Adrenal gland (tissue), 12 donors: ENCODE data around the gene CHD2. TPM values are rescaled to one million over a fixed set of nuclear protein-coding genes. Genes with fewer than 3 reads are reported as not detected.

Experiments
- DNase-seq, 7 donors: peaks; one replicate each; pipeline ENCODE4 v3.0.0-alpha.2; 2019 to 2020
- H3K27ac ChIP-seq, 5 donors: fragments of 200-600 bp; sonication (generic) in 4 of 5; 1 replicate in 3 of 5; 2 replicates in 2 of 5; pipeline versions ENCODE4 v1.5.1 to v1.8.0; 2016 to 2020; ENCODE audit warnings: mild to moderate bottlenecking in 1 of 5
- H3K27me3 ChIP-seq: fragments of 200-600 bp; 2 replicates; pipeline ENCODE4 v1.8.0; 2021
- H3K36me3 ChIP-seq, 2 donors: fragments of 200-600 bp; replicated peaks in 1 of 2; 1 replicate in 1 of 2; 2 replicates in 1 of 2; pipeline versions ENCODE4 v1.5.1 to v1.8.0; 2018 to 2022
- H3K4me1 ChIP-seq, 2 donors: fragments of 200-600 bp; replicated peaks in 1 of 2; 1 replicate in 1 of 2; 2 replicates in 1 of 2; pipeline versions ENCODE4 v1.5.1 to v1.8.0; 2018 to 2021
- H3K4me3 ChIP-seq, 4 donors: fragments of 200-600 bp; sonication (generic) in 3 of 4; one replicate each; pipeline ENCODE4 v1.5.1; 2016 to 2018
- H3K9me3 ChIP-seq, 3 donors: fragments of 200-600 bp; sonication (generic) in 1 of 3; replicated peaks in 1 of 3; 1 replicate in 2 of 3; 2 replicates in 1 of 3; pipeline versions ENCODE4 v1.5.1 to v1.8.0; 2016 to 2021
- POLR2A ChIP-seq, 2 donors: fragments of 450-650 bp; IDR thresholded peaks; one replicate each; pipeline ENCODE4 v1.6.1; 2017; ENCODE audit warnings: antibody characterized with exemption in 2 of 2, mild to moderate bottlenecking in 2 of 2, moderate library complexity in 1 of 2
- WGBS, 4 donors: extraction: QIAGEN DNeasy Blood & Tissue Kit in 2 of 4; methylation state at CpG; one replicate each; pipeline versions ENCODE4 v1.1.5 to v1.1.7; 2013 to 2017; 5-methylcytosine and 5-hydroxymethylcytosine counted together
- intact Hi-C, 2 donors: fragments of 100-400 bp; cut with DNase I; formaldehyde crosslinking; loops; one replicate each; pipeline versions ENCODE4 v1.14.1 to v1.15.0; 2022 to 2023
- polyA plus RNA-seq, 3 donors: library from polyadenylated mRNA; stranded (reverse); fragments of 200-250 nt in 2 of 3; fragments of 350-450 nt in 1 of 3; fragmentation: Illumina TruSeq in 1 of 3; extraction: RNeasy Lipid Tissue Mini Kit (QIAGEN cat#74804) in 1 of 3; gene quantifications; one replicate each; pipeline ENCODE4 v1.2.3, GENCODE V29; 2013 to 2014
- total RNA-seq, 9 donors: library from RNA; depleted of rRNA in 4 of 9; stranded (reverse); fragments of >200 nt in 4 of 9; fragments of 120-200 nt in 1 of 9; fragmentation: NEBNext Ultra II Directional in 1 of 9; extraction: Animal tissue kit (Norgen Biotek cat#: 25700) in 1 of 9; gene quantifications; one replicate each; pipeline versions ENCODE4 v1.1.0 to v1.2.4, GENCODE V29; 2013 to 2023
- TF ChIP-seq, protein P1 (sequence below), 6 experiments: fragments of 450-650 bp in 4 of 6; fragments of 200-600 bp in 2 of 6; sonication (generic) in 1 of 6; IDR thresholded peaks; 1 replicate in 5 of 6; 2 replicates in 1 of 6; pipeline versions ENCODE4 v1.5.1 to v1.8.0; 2016 to 2021; ENCODE audit warnings: antibody characterized with exemption in 6 of 6, mild to moderate bottlenecking in 2 of 6, moderate library complexity in 1 of 6
- donor health status: healthy with polysubstance abuse.
- donor health status: Bipolar disorder and iron deficiency.
- donor health status: DM: yes; HTN: yes; CAD: no.
- donor health status: DM: no; HTN: no; CAD: no.
- donor health status: DM: no; HTN: no; CAD: no.
- donor health status: DM: yes; HTN: yes; CAD: no.

CHD2 gene
- total and polyA plus RNA-seq, 12 donors = 40.1 to 115 (median 70.9) TPM

DNA sequence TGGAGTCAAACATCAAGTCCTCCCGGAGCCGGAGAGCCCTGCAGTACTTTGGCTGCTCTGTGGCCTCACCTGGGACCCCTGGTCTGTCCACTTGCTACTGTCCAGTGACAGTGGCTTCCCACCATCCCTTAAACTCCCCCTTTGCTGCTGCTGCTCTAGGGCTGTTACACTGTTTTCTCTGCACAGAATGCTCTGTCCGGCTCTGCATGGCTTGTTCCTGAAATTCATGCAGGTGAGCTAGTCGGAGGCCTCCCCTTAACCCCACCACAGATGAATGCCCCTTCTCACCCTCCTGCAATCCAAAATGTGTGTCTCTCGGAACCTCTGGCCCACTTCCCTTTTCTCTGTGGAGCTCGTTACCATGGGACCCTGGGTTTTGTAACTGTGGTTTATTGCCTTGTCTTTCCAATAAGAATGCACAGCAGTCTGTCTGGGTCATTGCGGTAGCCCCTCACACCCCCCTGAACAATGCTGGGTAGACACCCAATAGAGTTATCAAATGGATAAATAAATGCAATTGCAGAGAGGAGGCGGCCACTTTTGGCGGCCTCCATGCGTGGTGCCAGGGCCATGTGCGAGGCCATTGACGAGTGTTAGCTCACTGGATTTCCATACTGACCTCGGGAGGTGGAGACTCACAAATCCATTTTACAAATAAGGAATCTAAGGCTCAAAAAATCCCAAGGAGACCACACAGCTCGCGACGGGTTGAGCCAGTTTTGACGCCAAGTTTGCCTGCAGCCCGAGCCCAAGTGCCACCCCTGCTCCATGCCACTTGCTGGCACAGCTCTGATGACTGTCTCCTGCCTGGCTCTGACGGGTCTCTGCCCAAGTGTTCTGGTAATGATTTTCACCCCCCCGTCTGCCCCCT is 140.4 kb downstream of the CHD2 start:
- WGBS, 4 donors = 70 to 83% (median 81%) methylated on average over 19 to 20 of the region's 20 CpGs
- DNase-seq = no peak

DNA sequence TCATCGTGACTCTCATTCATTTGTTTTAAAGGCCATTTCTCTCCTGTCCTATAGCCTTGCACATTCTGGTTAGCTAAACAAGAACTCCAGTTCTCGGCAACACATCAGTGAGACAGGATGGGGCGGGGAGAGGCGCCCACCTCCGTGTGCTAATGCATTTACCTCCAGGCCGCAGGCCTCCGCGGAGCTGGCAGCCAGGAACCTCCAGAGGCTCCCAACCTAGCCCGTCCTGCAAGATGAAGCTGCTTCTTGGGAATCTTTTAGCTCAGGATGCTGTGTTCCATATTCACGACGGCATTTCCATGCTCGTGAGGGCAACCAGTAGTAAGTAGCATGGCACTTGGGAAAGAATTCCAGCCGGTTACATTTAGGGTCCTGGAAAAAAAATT is 141.0 kb downstream of the CHD2 start:
- WGBS, 4 donors = 76 to 86% (median 81%) methylated on average over 13 of the region's 13 CpGs
- no peaks in the 10 kb centered on the region for H3K9me3 ChIP-seq
- H3K36me3 ChIP-seq = no peaks in the 10 kb centered on the region
- intact Hi-C loops = no loop called here
- H3K4me3 ChIP-seq = no peak overlapping the region
- no peak overlapping the region for H3K27ac ChIP-seq
- no peak for DNase-seq
- no peak for TF ChIP-seq POLR2A (IDR thresholded peaks at IDR 0.05)
- TF ChIP-seq, protein P1, sequence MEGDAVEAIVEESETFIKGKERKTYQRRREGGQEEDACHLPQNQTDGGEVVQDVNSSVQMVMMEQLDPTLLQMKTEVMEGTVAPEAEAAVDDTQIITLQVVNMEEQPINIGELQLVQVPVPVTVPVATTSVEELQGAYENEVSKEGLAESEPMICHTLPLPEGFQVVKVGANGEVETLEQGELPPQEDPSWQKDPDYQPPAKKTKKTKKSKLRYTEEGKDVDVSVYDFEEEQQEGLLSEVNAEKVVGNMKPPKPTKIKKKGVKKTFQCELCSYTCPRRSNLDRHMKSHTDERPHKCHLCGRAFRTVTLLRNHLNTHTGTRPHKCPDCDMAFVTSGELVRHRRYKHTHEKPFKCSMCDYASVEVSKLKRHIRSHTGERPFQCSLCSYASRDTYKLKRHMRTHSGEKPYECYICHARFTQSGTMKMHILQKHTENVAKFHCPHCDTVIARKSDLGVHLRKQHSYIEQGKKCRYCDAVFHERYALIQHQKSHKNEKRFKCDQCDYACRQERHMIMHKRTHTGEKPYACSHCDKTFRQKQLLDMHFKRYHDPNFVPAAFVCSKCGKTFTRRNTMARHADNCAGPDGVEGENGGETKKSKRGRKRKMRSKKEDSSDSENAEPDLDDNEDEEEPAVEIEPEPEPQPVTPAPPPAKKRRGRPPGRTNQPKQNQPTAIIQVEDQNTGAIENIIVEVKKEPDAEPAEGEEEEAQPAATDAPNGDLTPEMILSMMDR (IDR thresholded peaks at IDR 0.05) = no peak
- no peaks in the 10 kb centered on the region for H3K4me1 ChIP-seq
- no peaks in the 10 kb centered on the region for H3K27me3 ChIP-seq

More for the DNA sequence above, 140.4 kb downstream of the CHD2 start:
- Histone ChIP-seq H3K4me3 (no peak overlapping the region), H3K9me3 (no peaks in the 10 kb centered on the region), H3K36me3 (no peaks in the 10 kb centered on the region), H3K27me3 (no peaks in the 10 kb centered on the region), H3K27ac (no peak overlapping the region), H3K4me1 (no peaks in the 10 kb centered on the region)
- intact Hi-C loops = no loop called here
- no peak for TF ChIP-seq POLR2A (IDR thresholded peaks at IDR 0.05)
- TF ChIP-seq, protein P1 (IDR thresholded peaks at IDR 0.05) = no peak

DNA sequence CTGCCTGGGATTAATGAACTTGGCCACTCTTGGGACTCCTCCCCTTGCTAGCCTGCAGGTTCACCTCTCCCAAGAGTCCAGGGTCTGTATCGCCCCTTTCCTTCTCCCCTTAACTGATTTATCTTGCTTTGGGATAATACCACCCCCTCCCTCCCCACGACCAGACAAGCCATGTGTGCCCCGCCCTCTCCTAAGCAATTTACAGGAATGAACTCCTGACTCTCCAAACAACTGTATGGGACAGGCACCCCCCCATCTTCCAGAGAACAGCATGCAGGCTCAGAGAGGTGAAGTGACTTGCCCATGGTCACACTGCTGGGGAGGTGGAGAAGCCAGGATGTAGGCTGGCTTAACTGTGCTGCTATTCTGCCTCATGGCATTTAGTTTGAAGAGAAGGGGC is 142.1 kb downstream of the CHD2 start:
- Histone ChIP-seq H3K9me3 (no peaks in the 10 kb centered on the region), H3K4me1 (no peaks in the 10 kb centered on the region), H3K27ac (no peak overlapping the region), H3K36me3 (no peaks in the 10 kb centered on the region), H3K4me3 (no peak overlapping the region), H3K27me3 (no peaks in the 10 kb centered on the region)
- DNase-seq = no peak
- WGBS, 4 donors = 54 to 75% (median 64%) methylated on average over 3 of the region's 3 CpGs
- intact Hi-C loops = no loop called here
- TF ChIP-seq, protein P1 (IDR thresholded peaks at IDR 0.05) = no peak
- no peak for TF ChIP-seq POLR2A (IDR thresholded peaks at IDR 0.05)

DNA sequence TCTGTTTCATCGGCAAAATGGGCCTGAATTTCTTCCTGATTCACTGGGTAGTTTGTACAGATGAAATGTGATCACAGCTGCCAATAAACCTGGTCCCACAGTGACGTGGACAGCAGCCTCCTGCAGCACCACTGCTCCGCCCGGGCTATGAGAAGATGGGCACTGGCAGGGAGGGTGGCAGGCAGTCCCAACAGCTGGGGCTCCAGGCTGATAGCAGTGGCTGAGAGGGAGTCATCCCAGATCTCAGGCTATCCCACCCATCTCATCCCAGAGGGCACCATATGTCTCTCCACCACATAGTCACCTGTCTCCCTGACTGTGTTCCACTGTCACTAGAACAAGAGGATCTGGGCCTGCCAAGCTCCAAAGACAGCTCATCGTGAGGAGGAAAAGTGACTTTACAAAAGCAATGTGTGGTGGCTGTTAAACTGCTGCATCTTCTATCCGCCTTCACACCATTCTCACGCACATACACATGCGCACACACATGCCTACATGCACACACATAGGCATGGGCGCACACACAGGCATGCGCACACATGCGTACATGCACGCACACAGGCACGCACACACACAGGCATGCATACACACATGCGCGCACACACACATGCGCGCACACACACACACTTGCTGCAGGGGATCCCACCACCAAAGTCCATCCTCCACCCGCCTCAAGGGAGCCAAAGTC is 142.7 kb downstream of the CHD2 start:
- 79 to 93% (median 89%) methylated on average over 15 to 18 of the region's 18 CpGs for WGBS, 4 donors
- Histone ChIP-seq H3K9me3 (no peaks in the 10 kb centered on the region), H3K4me1 (no peaks in the 10 kb centered on the region), H3K27ac (no peak overlapping the region), H3K4me3 (no peak overlapping the region), H3K27me3 (no peaks in the 10 kb centered on the region), H3K36me3 (no peaks in the 10 kb centered on the region)
- intact Hi-C loops = no loop called here
- no peak for DNase-seq
- TF ChIP-seq, protein P1 (IDR thresholded peaks at IDR 0.05) = no peak
- TF ChIP-seq POLR2A (IDR thresholded peaks at IDR 0.05) = no peak
